ENCODE data around the gene DYNC1I2. TPM values are rescaled to one million over a fixed set of nuclear protein-coding genes. Genes with fewer than 3 reads are reported as not detected.
A peak's percentile ranks its signal among the peaks of the same experiment; 100 is the strongest.

DYNC1I2 gene
- total RNA-seq, result 92.1 TPM

- Histone ChIP-seq H3K4me1 (peaks cover 31% of the 10 kb centered on the region), H3K9me3 (no peaks in the 10 kb centered on the region), H3K27ac (peak within 1 kb of the TSS; percentile 82), H3K36me3 (peaks cover 0 to 15% of the 10 kb centered on the region in 2 donors), H3K27me3 (no peaks in the 10 kb centered on the region), H3K4me3 (peak within 1 kb of the TSS; percentile 84 to 85)
- DNase-seq (ENCODE audit: extremely low spot score in 2 of 2), result peak in 1 of 2 donors; percentile 98
- intact Hi-C loops (cut with DNase I), result loop anchor here (10.0 kb wide), 1 partner anchor 253 kb away; the partner anchor contains the start of genes DCAF17 and METTL8
- TF ChIP-seq, protein P1, sequence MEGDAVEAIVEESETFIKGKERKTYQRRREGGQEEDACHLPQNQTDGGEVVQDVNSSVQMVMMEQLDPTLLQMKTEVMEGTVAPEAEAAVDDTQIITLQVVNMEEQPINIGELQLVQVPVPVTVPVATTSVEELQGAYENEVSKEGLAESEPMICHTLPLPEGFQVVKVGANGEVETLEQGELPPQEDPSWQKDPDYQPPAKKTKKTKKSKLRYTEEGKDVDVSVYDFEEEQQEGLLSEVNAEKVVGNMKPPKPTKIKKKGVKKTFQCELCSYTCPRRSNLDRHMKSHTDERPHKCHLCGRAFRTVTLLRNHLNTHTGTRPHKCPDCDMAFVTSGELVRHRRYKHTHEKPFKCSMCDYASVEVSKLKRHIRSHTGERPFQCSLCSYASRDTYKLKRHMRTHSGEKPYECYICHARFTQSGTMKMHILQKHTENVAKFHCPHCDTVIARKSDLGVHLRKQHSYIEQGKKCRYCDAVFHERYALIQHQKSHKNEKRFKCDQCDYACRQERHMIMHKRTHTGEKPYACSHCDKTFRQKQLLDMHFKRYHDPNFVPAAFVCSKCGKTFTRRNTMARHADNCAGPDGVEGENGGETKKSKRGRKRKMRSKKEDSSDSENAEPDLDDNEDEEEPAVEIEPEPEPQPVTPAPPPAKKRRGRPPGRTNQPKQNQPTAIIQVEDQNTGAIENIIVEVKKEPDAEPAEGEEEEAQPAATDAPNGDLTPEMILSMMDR (IDR thresholded peaks at IDR 0.05), result no peak
- TF ChIP-seq POLR2AphosphoS5 (IDR thresholded peaks at IDR 0.05; ENCODE audit: insufficient read depth in 1 of 2, low read depth in 1 of 2), result peak; percentile 79 to 85
- TF ChIP-seq POLR2A (IDR thresholded peaks at IDR 0.05), result no peak
These were observed at the start of gene DYNC1I2 for GRCh38 chr2:171687287-171688128. Gene DYNC1I2, plus strand, starts transcription at chr2:171687469. Its CDS starts 2,687 bp downstream, at chr2:171690156.

- Histone ChIP-seq H3K36me3 (no peaks in the 10 kb centered on the region), H3K9me3 (no peaks in the 10 kb centered on the region), H3K27me3 (no peaks in the 10 kb centered on the region), H3K27ac (no peak overlapping the region), H3K4me3 (no peak overlapping the region), H3K4me1 (no peaks in the 10 kb centered on the region)
- TF ChIP-seq, protein P1 (IDR thresholded peaks at IDR 0.05), result no peak
- TF ChIP-seq POLR2AphosphoS5 (IDR thresholded peaks at IDR 0.05; ENCODE audit: insufficient read depth in 1 of 2, low read depth in 1 of 2), result no peak
- no peak for TF ChIP-seq POLR2A (IDR thresholded peaks at IDR 0.05)
- intact Hi-C loops (cut with DNase I), result no loop called here
- DNase-seq (ENCODE audit: extremely low spot score in 2 of 2), result no peak
These were observed 35.4 kb upstream of the DYNC1I2 start for GRCh38 chr2:171651667-171652415.

GRCh38 chr2:171652416-171652785 is 34.9 kb upstream of the DYNC1I2 start:
- no peak overlapping the region for H3K4me3 ChIP-seq
- no peak overlapping the region for H3K27ac ChIP-seq
- no peaks in the 10 kb centered on the region for H3K4me1 ChIP-seq
- intact Hi-C loops (cut with DNase I), result no loop called here
- TF ChIP-seq POLR2A (IDR thresholded peaks at IDR 0.05) (no peak), POLR2AphosphoS5 (IDR thresholded peaks at IDR 0.05; ENCODE audit: insufficient read depth in 1 of 2, low read depth in 1 of 2) (no peak)
- TF ChIP-seq, protein P1 (IDR thresholded peaks at IDR 0.05), result no peak
- H3K36me3 ChIP-seq, result no peaks in the 10 kb centered on the region
- H3K27me3 ChIP-seq, result no peaks in the 10 kb centered on the region
- H3K9me3 ChIP-seq, result no peaks in the 10 kb centered on the region
- DNase-seq (ENCODE audit: extremely low spot score in 2 of 2), result no peak

GRCh38 chr2:171655586-171655985 is 31.7 kb upstream of the DYNC1I2 start:
- TF ChIP-seq POLR2A (IDR thresholded peaks at IDR 0.05) (no peak), POLR2AphosphoS5 (IDR thresholded peaks at IDR 0.05; ENCODE audit: insufficient read depth in 1 of 2, low read depth in 1 of 2) (no peak)
- TF ChIP-seq, protein P1 (IDR thresholded peaks at IDR 0.05), result no peak
- no peak for DNase-seq (ENCODE audit: extremely low spot score in 2 of 2)

More at GRCh38 chr2:171655586-171655985, 31.7 kb upstream of the DYNC1I2 start:
- intact Hi-C loops (cut with DNase I), result no loop called here
- H3K4me3 ChIP-seq, result no peak overlapping the region
- H3K36me3 ChIP-seq, result no peaks in the 10 kb centered on the region
- H3K9me3 ChIP-seq, result no peaks in the 10 kb centered on the region
- H3K4me1 ChIP-seq, result no peaks in the 10 kb centered on the region
- H3K27ac ChIP-seq, result no peak overlapping the region
- H3K27me3 ChIP-seq, result no peaks in the 10 kb centered on the region
